Thyroid gland (tissue), 4 donors: ENCODE data around the gene LDB3. TPM values are rescaled to one million over a fixed set of nuclear protein-coding genes. Genes with fewer than 3 reads are reported as not detected.

Experiments used
- DNase-seq, 2 donors: peaks; one replicate each; pipeline ENCODE4 v3.0.0-alpha.2; 2019
- H3K27ac ChIP-seq, 3 donors: fragments of 200-600 bp; sonication (generic); 1 replicate in 2 of 3; 2 replicates in 1 of 3; pipeline ENCODE4 v1.5.1; 2016 to 2019; ENCODE audit warnings: mild to moderate bottlenecking in 1 of 3, moderate library complexity in 1 of 3
- H3K27me3 ChIP-seq: fragments of 200-600 bp; sonication (generic); one replicate; pipeline ENCODE4 v1.5.1; 2019
- H3K36me3 ChIP-seq, 2 donors: fragments of 200-600 bp; sonication (generic); one replicate each; pipeline ENCODE4 v1.5.1; 2016 to 2019
- H3K4me1 ChIP-seq, 2 donors: fragments of 200-600 bp; sonication (generic); one replicate each; pipeline ENCODE4 v1.5.1; 2017 to 2019
- H3K4me3 ChIP-seq, 3 donors: fragments of 200-600 bp; sonication (generic); replicated peaks in 1 of 3; 1 replicate in 2 of 3; 2 replicates in 1 of 3; pipeline ENCODE4 v1.5.1; 2016; ENCODE audit warnings: mild to moderate bottlenecking in 1 of 3
- H3K9me3 ChIP-seq: fragments of 200-600 bp; sonication (generic); one replicate; pipeline ENCODE4 v1.5.1; 2017
- POLR2A ChIP-seq, 2 donors: fragments of 450-650 bp; IDR thresholded peaks; one replicate each; pipeline ENCODE4 v1.6.1; 2017; ENCODE audit warnings: antibody characterized with exemption in 2 of 2, mild to moderate bottlenecking in 2 of 2, moderate library complexity in 1 of 2
- WGBS, 2 donors: methylation state at CpG; one replicate each; pipeline ENCODE4 v1.1.5; 2017; 5-methylcytosine and 5-hydroxymethylcytosine counted together
- intact Hi-C: fragments of 100-400 bp; cut with DNase I; formaldehyde crosslinking; loops from one replicate; pipeline ENCODE4 v1.15.1; 2023
- total RNA-seq, 4 donors: library from RNA; depleted of rRNA; stranded (reverse); fragments of >200 nt; gene quantifications; one replicate each; pipeline ENCODE4 v1.2.3, GENCODE V29; 2016
- TF ChIP-seq, protein P1 (sequence below), 6 experiments: fragments of 200-600 bp in 3 of 6; fragments of 450-650 bp in 3 of 6; sonication (generic) in 3 of 6; IDR thresholded peaks; one replicate each; pipeline ENCODE4 v1.5.1; 2016 to 2019; ENCODE audit warnings: antibody characterized with exemption in 6 of 6, mild to moderate bottlenecking in 2 of 6, inconsistent platforms in 1 of 6, moderate library complexity in 1 of 6

The LDB3 gene
- total RNA-seq, 4 donors from 2014 or later: 1.5 to 5.5 (median 1.9) TPM

DNA sequence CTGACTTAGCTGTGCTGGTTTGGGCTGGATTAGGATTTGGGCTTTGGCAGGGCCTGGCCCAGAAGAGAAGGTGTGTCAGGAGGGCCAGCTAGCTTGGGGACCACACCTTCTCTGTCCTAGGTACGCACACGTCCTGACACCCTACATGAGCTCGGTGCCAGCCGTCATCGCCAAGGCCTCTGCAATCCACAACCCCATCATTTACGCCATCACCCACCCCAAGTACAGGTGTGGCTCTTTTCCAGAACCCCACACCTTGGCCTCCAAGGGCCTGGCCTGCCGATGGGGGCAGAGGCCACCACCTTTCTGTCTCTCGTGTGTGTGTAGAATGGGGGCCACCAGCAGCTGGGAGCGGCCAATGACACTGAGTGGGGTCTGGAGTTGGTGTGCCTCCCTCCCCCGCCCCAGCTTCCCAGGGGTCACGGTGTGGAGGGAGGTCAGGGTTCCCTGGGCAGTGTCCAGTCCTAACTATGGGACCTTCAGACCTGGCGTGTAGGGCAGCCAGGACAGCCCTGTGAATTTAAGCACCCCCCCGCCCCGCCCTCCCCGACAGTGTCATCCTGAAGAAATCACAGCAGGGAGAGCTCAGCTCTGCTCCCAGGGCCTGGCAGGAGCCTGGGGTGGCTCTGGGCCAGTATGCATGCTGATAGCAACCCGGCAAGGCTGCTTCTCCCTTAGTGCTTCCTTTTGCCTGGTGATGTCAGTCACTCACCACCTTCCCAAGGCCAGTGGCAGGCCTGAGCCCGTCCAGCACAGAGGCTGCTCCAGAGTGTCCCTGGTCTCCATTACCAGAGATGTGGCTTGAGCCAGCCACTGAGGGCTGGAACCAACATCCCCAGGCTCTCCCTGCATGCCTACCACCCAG lies 6.9 kb upstream of the LDB3 start:
- Histone ChIP-seq H3K27me3 (no peaks in the 10 kb centered on the region), H3K27ac (no peak overlapping the region), H3K9me3 (no peaks in the 10 kb centered on the region), H3K36me3 (no peaks in the 10 kb centered on the region), H3K4me1 (no peaks in the 10 kb centered on the region), H3K4me3 (no peak overlapping the region)
- 90 to 94% methylated on average over 10 to 16 of the region's 17 CpGs for WGBS, 2 donors
- no peak for DNase-seq
- intact Hi-C loops: no loop called here
- no peak for TF ChIP-seq POLR2A (IDR thresholded peaks at IDR 0.05)
- TF ChIP-seq, protein P1, sequence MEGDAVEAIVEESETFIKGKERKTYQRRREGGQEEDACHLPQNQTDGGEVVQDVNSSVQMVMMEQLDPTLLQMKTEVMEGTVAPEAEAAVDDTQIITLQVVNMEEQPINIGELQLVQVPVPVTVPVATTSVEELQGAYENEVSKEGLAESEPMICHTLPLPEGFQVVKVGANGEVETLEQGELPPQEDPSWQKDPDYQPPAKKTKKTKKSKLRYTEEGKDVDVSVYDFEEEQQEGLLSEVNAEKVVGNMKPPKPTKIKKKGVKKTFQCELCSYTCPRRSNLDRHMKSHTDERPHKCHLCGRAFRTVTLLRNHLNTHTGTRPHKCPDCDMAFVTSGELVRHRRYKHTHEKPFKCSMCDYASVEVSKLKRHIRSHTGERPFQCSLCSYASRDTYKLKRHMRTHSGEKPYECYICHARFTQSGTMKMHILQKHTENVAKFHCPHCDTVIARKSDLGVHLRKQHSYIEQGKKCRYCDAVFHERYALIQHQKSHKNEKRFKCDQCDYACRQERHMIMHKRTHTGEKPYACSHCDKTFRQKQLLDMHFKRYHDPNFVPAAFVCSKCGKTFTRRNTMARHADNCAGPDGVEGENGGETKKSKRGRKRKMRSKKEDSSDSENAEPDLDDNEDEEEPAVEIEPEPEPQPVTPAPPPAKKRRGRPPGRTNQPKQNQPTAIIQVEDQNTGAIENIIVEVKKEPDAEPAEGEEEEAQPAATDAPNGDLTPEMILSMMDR (IDR thresholded peaks at IDR 0.05): no peak

- no peaks in the 10 kb centered on the region for H3K36me3 ChIP-seq
- no peak overlapping the region for H3K4me3 ChIP-seq
- no peaks in the 10 kb centered on the region for H3K9me3 ChIP-seq
- TF ChIP-seq, protein P1 (IDR thresholded peaks at IDR 0.05): no peak
- TF ChIP-seq POLR2A (IDR thresholded peaks at IDR 0.05): no peak
- H3K27me3 ChIP-seq: no peaks in the 10 kb centered on the region
- H3K4me1 ChIP-seq: no peaks in the 10 kb centered on the region
- intact Hi-C loops: no loop called here
- no peak overlapping the region for H3K27ac ChIP-seq
- DNase-seq: no peak
- WGBS, 2 donors: 85 to 98% methylated on average over 14 to 17 of the region's 19 CpGs
These were observed 5.9 kb upstream of the LDB3 start for GRCh38 chr10:86662186-86663045.

GRCh38 chr10:86663046-86663345 lies 5.3 kb upstream of the LDB3 start:
- TF ChIP-seq POLR2A (IDR thresholded peaks at IDR 0.05): no peak
- TF ChIP-seq, protein P1 (IDR thresholded peaks at IDR 0.05): no peak
- Histone ChIP-seq H3K27ac (no peak overlapping the region), H3K9me3 (no peaks in the 10 kb centered on the region), H3K4me1 (no peaks in the 10 kb centered on the region), H3K4me3 (no peak overlapping the region), H3K27me3 (no peaks in the 10 kb centered on the region), H3K36me3 (no peaks in the 10 kb centered on the region)
- intact Hi-C loops: no loop called here
- WGBS, 2 donors: 84 to 94% methylated on average over 6 to 8 of the region's 8 CpGs
- no peak for DNase-seq

GRCh38 chr10:86663576-86664339 lies 4.6 kb upstream of the LDB3 start:
- no peaks in the 10 kb centered on the region for H3K4me1 ChIP-seq
- WGBS, 2 donors: 86 to 90% methylated on average over 6 to 9 of the region's 10 CpGs
- no peak overlapping the region for H3K4me3 ChIP-seq
- TF ChIP-seq, protein P1 (IDR thresholded peaks at IDR 0.05): no peak
- H3K9me3 ChIP-seq: no peaks in the 10 kb centered on the region
- DNase-seq: no peak
- H3K27ac ChIP-seq: no peak overlapping the region
- intact Hi-C loops: no loop called here
- H3K27me3 ChIP-seq: no peaks in the 10 kb centered on the region
- H3K36me3 ChIP-seq: no peaks in the 10 kb centered on the region
